HEK293 (cell line): ENCODE results near the gene RSRC1.

ENCODE experiments used
- CTCF ChIA-PET: fragments of 350-600 bp; formaldehyde crosslinking; extraction: SDS; loops from one replicate; lab custom pipeline; 2021; ENCODE audit warnings: antibody characterized with exemption; lab: Yijun Ruan, JAX
- POLR2A ChIA-PET: fragments of 300-600 bp; formaldehyde crosslinking; extraction: SDS; loops from one replicate; lab custom pipeline; 2020; ENCODE audit warnings: antibody characterized with exemption, inconsistent platforms; lab: Yijun Ruan, JAX
- H3K27ac ChIP-seq: fragments of 200-500 bp; sonication (Bioruptor generic); 2 replicates; pipeline ENCODE4 v1.5.1; 2014; ENCODE audit warnings: low read depth, low read length, control low read depth, inconsistent platforms; ENCODE audit errors: extremely low read depth
- H3K36me3 ChIP-seq, 2 experiments: fragments of 200-500 bp in 1 of 2; sonication (Bioruptor generic) in 1 of 2; 1 replicate in 1 of 2; 2 replicates in 1 of 2; pipeline ENCODE4 v1.5.1; 2014 to 2017; ENCODE audit warnings: inconsistent platforms in 2 of 2, low read length in 2 of 2; ENCODE audit not compliant: control insufficient read depth in 2 of 2, insufficient read depth in 1 of 2
- H3K4me1 ChIP-seq: fragments of 200-500 bp; sonication (Bioruptor generic); 2 replicates; pipeline ENCODE4 v1.5.1; 2014; ENCODE audit warnings: mild to moderate bottlenecking, low read length, inconsistent platforms; ENCODE audit not compliant: control insufficient read depth, insufficient read depth
- H3K4me3 ChIP-seq: 2 replicates; pipeline ENCODE4 v1.5.1; 2011; ENCODE audit warnings: low read depth, mild to moderate bottlenecking, control low read depth, low read length, moderate library complexity
- H3K9me3 ChIP-seq: fragments of 200-500 bp; sonication (Bioruptor generic); 2 replicates; pipeline ENCODE4 v1.5.1; 2014; ENCODE audit warnings: low read depth, low read length, inconsistent platforms; ENCODE audit not compliant: control insufficient read depth, insufficient read depth
- HOXD13 ChIP-seq: sonication (generic); formaldehyde crosslinking; IDR thresholded peaks from 2 replicates; pipeline ENCODE4 v1.8.0; 2022; ENCODE audit warnings: missing genetic modification reagents, borderline replicate concordance
- IKZF3 ChIP-seq: fragments of 450-650 bp; IDR thresholded peaks from 2 replicates; pipeline ENCODE4 v1.5.0; 2018; ENCODE audit warnings: missing biosample characterization, mild to moderate bottlenecking, missing genetic modification characterization, moderate library complexity
- TRIM28 ChIP-seq: IDR thresholded peaks from 2 replicates; pipeline ENCODE4 v1.6.1; 2011; ENCODE audit warnings: low read length, control low read depth, borderline replicate concordance
- ZBTB21 ChIP-seq: fragments of 450-650 bp; formaldehyde crosslinking; IDR thresholded peaks from 2 replicates; pipeline ENCODE4 v1.5.1; 2017; ENCODE audit warnings: missing biosample characterization, missing genetic modification characterization
- ZBTB26 ChIP-seq: fragments of 450-650 bp; formaldehyde crosslinking; optimal IDR thresholded peaks from 2 replicates; pipeline ENCODE3; 2016; ENCODE audit warnings: missing biosample characterization, mild to moderate bottlenecking, missing genetic modification characterization
- ZNF2 ChIP-seq: fragments of 450-650 bp; formaldehyde crosslinking; IDR thresholded peaks from 2 replicates; pipeline ENCODE4 v1.5.1; 2016; ENCODE audit warnings: missing biosample characterization, missing genetic modification characterization
- ZNF324 ChIP-seq: fragments of 450-650 bp; formaldehyde crosslinking; IDR thresholded peaks from 2 replicates; pipeline ENCODE4 v1.5.1; 2016; ENCODE audit warnings: missing biosample characterization, missing genetic modification characterization
- ZNF335 ChIP-seq: fragments of 450-650 bp; formaldehyde crosslinking; conservative IDR thresholded peaks from 2 replicates; pipeline ENCODE4 v1.5.1; 2016; ENCODE audit warnings: missing biosample characterization, missing genetic modification characterization
- ZNF341 ChIP-seq: fragments of 450-650 bp; formaldehyde crosslinking; IDR thresholded peaks from 2 replicates; pipeline ENCODE4; 2016; ENCODE audit warnings: low read depth, missing biosample characterization, missing genetic modification characterization
- ZNF48 ChIP-seq: fragments of 450-650 bp; formaldehyde crosslinking; IDR thresholded peaks from 2 replicates; pipeline ENCODE4 v1.5.1; 2016; ENCODE audit warnings: missing biosample characterization, missing genetic modification characterization
- ZNF510 ChIP-seq: fragments of 450-650 bp; formaldehyde crosslinking; IDR thresholded peaks from 2 replicates; pipeline ENCODE4 v1.5.1; 2018; ENCODE audit warnings: mild to moderate bottlenecking, missing genetic modification characterization, missing biosample characterization; ENCODE audit not compliant: insufficient replicate concordance
- ZNF623 ChIP-seq: fragments of 450-650 bp; formaldehyde crosslinking; IDR thresholded peaks from 2 replicates; pipeline ENCODE4 v1.5.1; 2016; ENCODE audit warnings: missing biosample characterization, missing genetic modification characterization
- ZNF629 ChIP-seq: fragments of 450-650 bp; formaldehyde crosslinking; IDR thresholded peaks from 2 replicates; pipeline ENCODE4 v1.5.1; 2017; ENCODE audit warnings: missing biosample characterization, missing genetic modification characterization
- ZNF639 ChIP-seq: fragments of 450-650 bp; formaldehyde crosslinking; IDR thresholded peaks from 2 replicates; pipeline ENCODE4 v1.5.1; 2016; ENCODE audit warnings: missing biosample characterization, missing genetic modification characterization
- ZNF664 ChIP-seq: fragments of 450-650 bp; formaldehyde crosslinking; IDR thresholded peaks from 2 replicates; pipeline ENCODE4 v1.5.1; 2016; ENCODE audit warnings: missing biosample characterization, missing genetic modification characterization
- ZNF776 ChIP-seq: fragments of 450-650 bp; formaldehyde crosslinking; IDR thresholded peaks from 2 replicates; pipeline ENCODE4 v1.5.0; 2017; ENCODE audit warnings: missing biosample characterization, missing genetic modification characterization, borderline replicate concordance
- ZNF777 ChIP-seq: fragments of 450-650 bp; formaldehyde crosslinking; IDR thresholded peaks from 2 replicates; pipeline ENCODE4 v1.5.1; 2017; ENCODE audit warnings: missing biosample characterization, missing genetic modification characterization, borderline replicate concordance
- ZNF785 ChIP-seq: fragments of 450-650 bp; formaldehyde crosslinking; IDR thresholded peaks from 2 replicates; pipeline ENCODE4 v1.5.1; 2016; ENCODE audit warnings: missing biosample characterization, missing genetic modification characterization
- ZSCAN4 ChIP-seq: fragments of 450-650 bp; formaldehyde crosslinking; IDR thresholded peaks from 2 replicates; pipeline ENCODE4 v1.5.1; 2017; ENCODE audit warnings: missing biosample characterization, missing genetic modification characterization
- TF ChIP-seq, protein P1 (sequence below): fragments of 450-650 bp; formaldehyde crosslinking; IDR thresholded peaks from 2 replicates; pipeline ENCODE4; 2016; ENCODE audit warnings: missing biosample characterization, missing genetic modification characterization
- TF ChIP-seq, protein P2 (sequence below): fragments of 450-650 bp; formaldehyde crosslinking; IDR thresholded peaks from 2 replicates; pipeline ENCODE4 v1.5.1; 2017; ENCODE audit warnings: missing biosample characterization, mild to moderate bottlenecking, missing genetic modification characterization, moderate library complexity
- TF ChIP-seq, protein P3 (sequence below): fragments of 450-650 bp; formaldehyde crosslinking; conservative IDR thresholded peaks from 2 replicates; pipeline ENCODE4 v1.5.1; 2016; ENCODE audit warnings: low read depth, missing biosample characterization, missing genetic modification characterization

RSRC1 gene

GRCh38 chr3:158210067-158210466 is 100.2 kb downstream of the RSRC1 start:
- no peaks in the 10 kb centered on the region for H3K36me3 ChIP-seq
- TF ChIP-seq, protein P1, sequence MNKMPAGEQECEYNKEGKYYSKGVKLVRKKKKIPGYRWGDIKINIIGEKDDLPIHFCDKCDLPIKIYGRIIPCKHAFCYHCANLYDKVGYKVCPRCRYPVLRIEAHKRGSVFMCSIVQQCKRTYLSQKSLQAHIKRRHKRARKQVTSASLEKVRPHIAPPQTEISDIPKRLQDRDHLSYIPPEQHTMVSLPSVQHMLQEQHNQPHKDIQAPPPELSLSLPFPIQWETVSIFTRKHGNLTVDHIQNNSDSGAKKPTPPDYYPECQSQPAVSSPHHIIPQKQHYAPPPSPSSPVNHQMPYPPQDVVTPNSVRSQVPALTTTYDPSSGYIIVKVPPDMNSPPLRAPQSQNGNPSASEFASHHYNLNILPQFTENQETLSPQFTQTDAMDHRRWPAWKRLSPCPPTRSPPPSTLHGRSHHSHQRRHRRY (tag by site-specific recombination): no peak
- no peak for TF ChIP-seq ZNF639
- TF ChIP-seq ZNF776 (tag by site-specific recombination): no peak
- TF ChIP-seq ZNF324 (tag by site-specific recombination): no peak
- TF ChIP-seq ZNF341 (tag by site-specific recombination): no peak
- no peak for TF ChIP-seq ZNF785 (tag by site-specific recombination)
- TF ChIP-seq TRIM28: no peak
- TF ChIP-seq ZBTB21 (tag by site-specific recombination): no peak
- TF ChIP-seq, protein P2, sequence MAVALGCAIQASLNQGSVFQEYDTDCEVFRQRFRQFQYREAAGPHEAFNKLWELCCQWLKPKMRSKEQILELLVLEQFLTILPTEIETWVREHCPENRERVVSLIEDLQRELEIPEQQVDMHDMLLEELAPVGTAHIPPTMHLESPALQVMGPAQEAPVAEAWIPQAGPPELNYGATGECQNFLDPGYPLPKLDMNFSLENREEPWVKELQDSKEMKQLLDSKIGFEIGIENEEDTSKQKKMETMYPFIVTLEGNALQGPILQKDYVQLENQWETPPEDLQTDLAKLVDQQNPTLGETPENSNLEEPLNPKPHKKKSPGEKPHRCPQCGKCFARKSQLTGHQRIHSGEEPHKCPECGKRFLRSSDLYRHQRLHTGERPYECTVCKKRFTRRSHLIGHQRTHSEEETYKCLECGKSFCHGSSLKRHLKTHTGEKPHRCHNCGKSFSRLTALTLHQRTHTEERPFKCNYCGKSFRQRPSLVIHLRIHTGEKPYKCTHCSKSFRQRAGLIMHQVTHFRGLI (tag by site-specific recombination): no peak
- CTCF ChIA-PET: no interaction called here
- H3K9me3 ChIP-seq: no peaks in the 10 kb centered on the region
- POLR2A ChIA-PET: no interaction called here
- H3K4me3 ChIP-seq: no peak overlapping the region
- H3K27ac ChIP-seq: no peak overlapping the region
- no peaks in the 10 kb centered on the region for H3K4me1 ChIP-seq

DNA sequence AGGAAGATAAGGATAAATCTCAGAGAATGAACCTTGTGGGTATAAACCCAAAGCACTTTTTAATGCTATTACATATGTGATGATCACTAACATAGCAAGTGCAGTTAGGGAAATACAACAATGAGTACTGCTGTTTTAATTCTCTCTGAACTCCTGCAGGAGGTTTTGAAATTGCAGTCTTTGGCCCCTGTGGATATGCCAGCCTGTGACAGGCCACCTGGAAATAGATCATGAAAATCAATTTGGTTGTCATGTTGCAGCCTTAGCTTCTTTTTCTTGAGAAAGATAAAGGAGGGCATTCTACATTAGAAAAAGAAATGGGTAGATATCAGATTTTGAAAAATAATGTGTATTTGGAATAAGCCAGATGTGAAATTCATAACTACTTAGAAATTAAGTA is 103.6 kb downstream of the RSRC1 start:
- Histone ChIP-seq H3K36me3 (no peaks in the 10 kb centered on the region), H3K9me3 (no peaks in the 10 kb centered on the region), H3K4me1 (no peaks in the 10 kb centered on the region), H3K4me3 (no peak overlapping the region), H3K27ac (no peak overlapping the region)
- no peak for TF ChIP-seq IKZF3
- TF ChIP-seq ZNF335 (tag by site-specific recombination): no peak
- TF ChIP-seq ZNF510 (tag by site-specific recombination): no peak
- TF ChIP-seq, protein P3, sequence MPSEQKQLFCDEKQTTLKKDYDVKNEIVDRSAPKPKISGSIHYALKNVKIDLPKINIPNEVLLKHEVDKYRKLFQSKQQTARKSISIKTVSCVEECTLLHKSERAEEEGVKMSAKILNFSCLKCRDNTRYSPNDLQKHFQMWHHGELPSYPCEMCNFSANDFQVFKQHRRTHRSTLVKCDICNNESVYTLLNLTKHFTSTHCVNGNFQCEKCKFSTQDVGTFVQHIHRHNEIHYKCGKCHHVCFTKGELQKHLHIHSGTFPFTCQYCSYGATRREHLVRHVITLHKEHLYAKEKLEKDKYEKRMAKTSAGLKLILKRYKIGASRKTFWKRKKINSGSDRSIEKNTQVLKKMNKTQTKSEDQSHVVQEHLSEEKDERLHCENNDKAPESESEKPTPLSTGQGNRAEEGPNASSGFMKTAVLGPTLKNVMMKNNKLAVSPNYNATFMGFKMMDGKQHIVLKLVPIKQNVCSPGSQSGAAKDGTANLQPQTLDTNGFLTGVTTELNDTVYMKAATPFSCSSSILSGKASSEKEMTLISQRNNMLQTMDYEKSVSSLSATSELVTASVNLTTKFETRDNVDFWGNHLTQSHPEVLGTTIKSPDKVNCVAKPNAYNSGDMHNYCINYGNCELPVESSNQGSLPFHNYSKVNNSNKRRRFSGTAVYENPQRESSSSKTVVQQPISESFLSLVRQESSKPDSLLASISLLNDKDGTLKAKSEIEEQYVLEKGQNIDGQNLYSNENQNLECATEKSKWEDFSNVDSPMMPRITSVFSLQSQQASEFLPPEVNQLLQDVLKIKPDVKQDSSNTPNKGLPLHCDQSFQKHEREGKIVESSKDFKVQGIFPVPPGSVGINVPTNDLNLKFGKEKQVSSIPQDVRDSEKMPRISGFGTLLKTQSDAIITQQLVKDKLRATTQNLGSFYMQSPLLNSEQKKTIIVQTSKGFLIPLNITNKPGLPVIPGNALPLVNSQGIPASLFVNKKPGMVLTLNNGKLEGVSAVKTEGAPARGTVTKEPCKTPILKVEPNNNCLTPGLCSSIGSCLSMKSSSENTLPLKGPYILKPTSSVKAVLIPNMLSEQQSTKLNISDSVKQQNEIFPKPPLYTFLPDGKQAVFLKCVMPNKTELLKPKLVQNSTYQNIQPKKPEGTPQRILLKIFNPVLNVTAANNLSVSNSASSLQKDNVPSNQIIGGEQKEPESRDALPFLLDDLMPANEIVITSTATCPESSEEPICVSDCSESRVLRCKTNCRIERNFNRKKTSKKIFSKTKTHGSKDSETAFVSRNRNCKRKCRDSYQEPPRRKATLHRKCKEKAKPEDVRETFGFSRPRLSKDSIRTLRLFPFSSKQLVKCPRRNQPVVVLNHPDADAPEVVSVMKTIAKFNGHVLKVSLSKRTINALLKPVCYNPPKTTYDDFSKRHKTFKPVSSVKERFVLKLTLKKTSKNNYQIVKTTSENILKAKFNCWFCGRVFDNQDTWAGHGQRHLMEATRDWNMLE (tag by site-specific recombination): no peak
- no peak for TF ChIP-seq HOXD13 (CRISPR knock-in tag)
- no peak for TF ChIP-seq ZBTB26 (tag by site-specific recombination)
- no peak for TF ChIP-seq ZNF664
- no peak for TF ChIP-seq ZNF2 (tag by site-specific recombination)
- TF ChIP-seq ZSCAN4 (tag by site-specific recombination): no peak
- no peak for TF ChIP-seq ZNF324 (tag by site-specific recombination)
- no peak for TF ChIP-seq ZNF629 (tag by site-specific recombination)
- no peak for TF ChIP-seq ZNF777 (tag by site-specific recombination)
- TF ChIP-seq ZNF623 (tag by site-specific recombination): no peak
- no peak for TF ChIP-seq ZNF48 (tag by site-specific recombination)
- CTCF ChIA-PET: no interaction called here
- POLR2A ChIA-PET: no interaction called here
